HepG2 (cell line): ENCODE data around the gene CNTFR. TPM values are rescaled to one million over a fixed set of nuclear protein-coding genes. Genes with fewer than 3 reads are reported as not detected.

Experiments
- ATAC-seq: fragments of 200-7000 bp; cut with Tn5 transposase; 3 replicates; pipeline ENCODE4 v1.9.1; 2020; ENCODE audit warnings: mild to moderate bottlenecking, moderate library complexity
- BruUV-seq: library from RNA; stranded (reverse); fragments of 400-500 nt; replicated peaks from 2 replicates; lab custom pipeline; 2021; lab: Mats Ljungman, UMichigan
- CTCF ChIA-PET: fragments of 300-600 bp; formaldehyde crosslinking; extraction: SDS; loops from one replicate; lab custom pipeline; 2021; ENCODE audit warnings: low total read pairs, inconsistent platforms, low intra/inter-chr PET ratio; lab: Yijun Ruan, JAX
- POLR2A ChIA-PET: fragments of 350-600 bp; sonication (Branson Sonifier 250); formaldehyde crosslinking; loops from one replicate; lab custom pipeline; 2020; ENCODE audit warnings: antibody characterized with exemption, inconsistent platforms; lab: Yijun Ruan, JAX
- DNase-seq: peaks from one replicate; pipeline ENCODE4 v3.0.0-alpha.2; 2015; ENCODE audit warnings: low spot score
- FAIRE-seq: peaks from 3 replicates; lab custom pipeline; 2011; peaks lifted over from hg19 to GRCh38; lab: Jason Lieb, UNC
- H2AFZ ChIP-seq: one replicate; pipeline ENCODE4 v1.6.1; 2011; ENCODE audit warnings: low read length, inconsistent platforms
- H3K27ac ChIP-seq: fragments of 300-600 bp; 3 replicates; pipeline ENCODE4 v1.8.0; 2011; ENCODE audit warnings: mixed run types, mild to moderate bottlenecking, mixed read lengths, low read length, inconsistent platforms; ENCODE audit not compliant: insufficient read depth; ENCODE audit errors: extremely low read length
- H3K27me3 ChIP-seq, 2 experiments: fragments of 200-600 bp in 1 of 2; 2 replicates in 1 of 2; 3 replicates in 1 of 2; pipeline versions ENCODE4 v1.6.0 to v1.8.0; 2011; ENCODE audit warnings: low read length in 2 of 2, mild to moderate bottlenecking in 2 of 2, moderate library complexity in 2 of 2, inconsistent platforms in 1 of 2; ENCODE audit not compliant: insufficient read depth in 2 of 2, control insufficient read depth in 1 of 2
- H3K36me3 ChIP-seq, 2 experiments: fragments of 200-600 bp in 1 of 2; replicated peaks in 1 of 2; 2 replicates in 1 of 2; 3 replicates in 1 of 2; pipeline versions ENCODE4 v1.5.1 to v1.8.0; 2011; ENCODE audit warnings: low read length in 2 of 2, inconsistent platforms in 1 of 2; ENCODE audit not compliant: insufficient read depth in 2 of 2, control insufficient read depth in 1 of 2
- H3K4me1 ChIP-seq: 2 replicates; pipeline ENCODE4 v1.5.1; 2012; ENCODE audit warnings: low read length, inconsistent platforms; ENCODE audit not compliant: insufficient read depth
- H3K4me2 ChIP-seq: 2 replicates; pipeline ENCODE4 v1.6.0; 2011; ENCODE audit warnings: low read depth, low read length, inconsistent platforms
- H3K4me3 ChIP-seq, 3 experiments: fragments of 200-600 bp in 1 of 3; sonication (generic), shearing (Covaris generic) in 1 of 3; replicated peaks in 1 of 3; 2 replicates each; pipeline ENCODE4 v1.5.1; 2011 to 2016; ENCODE audit warnings: low read length in 3 of 3, inconsistent platforms in 2 of 3, low read depth in 2 of 3, mild to moderate bottlenecking in 2 of 3, control low read depth in 1 of 3, mixed read lengths in 1 of 3; ENCODE audit not compliant: insufficient read depth in 1 of 3
- H3K79me2 ChIP-seq: one replicate; pipeline ENCODE4 v1.6.1; 2011; ENCODE audit warnings: low read length, inconsistent platforms; ENCODE audit not compliant: insufficient read depth
- H3K9ac ChIP-seq: 2 replicates; pipeline ENCODE4 v1.6.0; 2011; ENCODE audit warnings: mild to moderate bottlenecking, low read depth, low read length, inconsistent platforms; ENCODE audit not compliant: insufficient read depth
- H3K9me3 ChIP-seq: 2 replicates; pipeline ENCODE4 v1.5.1; 2012; ENCODE audit warnings: mild to moderate bottlenecking, low read length
- H4K20me1 ChIP-seq: 2 replicates; pipeline ENCODE4 v1.6.0; 2011; ENCODE audit warnings: inconsistent platforms, mild to moderate bottlenecking, low read length, moderate library complexity; ENCODE audit not compliant: insufficient read depth
- ATM ChIP-seq: fragments of 450-650 bp; IDR thresholded peaks from 2 replicates; pipeline ENCODE4 v1.7.1; 2017; ENCODE audit warnings: mild to moderate bottlenecking, borderline replicate concordance
- CEBPB ChIP-seq: IDR thresholded peaks from 2 replicates; pipeline ENCODE4 v1.6.1; 2011; ENCODE audit warnings: low read depth, low read length, improper control_type of control experiment, borderline replicate concordance
- CREB1 ChIP-seq, 2 experiments: fragments of 450-650 bp in 1 of 2; IDR thresholded peaks; 2 replicates each; pipeline ENCODE4 v1.6.1; 2016 to 2017; ENCODE audit warnings: control low read depth in 1 of 2, mild to moderate bottlenecking in 1 of 2, missing compliant biosample characterization in 1 of 2, missing genetic modification characterization in 1 of 2
- DZIP1 ChIP-seq: sonication (generic); formaldehyde crosslinking; IDR thresholded peaks from 2 replicates; pipeline ENCODE4 v1.5.0; 2020; ENCODE audit warnings: mild to moderate bottlenecking, missing genetic modification reagents
- ELF1 ChIP-seq: sonication (generic); formaldehyde crosslinking; IDR thresholded peaks from 2 replicates; pipeline ENCODE4 v1.4.0; 2020; ENCODE audit warnings: missing genetic modification reagents
- HOXA3 ChIP-seq: sonication (generic); formaldehyde crosslinking; IDR thresholded peaks from 2 replicates; pipeline ENCODE4 v1.5.0; 2020; ENCODE audit warnings: missing genetic modification reagents
- NONO ChIP-seq, 2 experiments: fragments of 450-650 bp in 1 of 2; sonication (generic) in 1 of 2; formaldehyde crosslinking in 1 of 2; IDR thresholded peaks in 1 of 2; conservative IDR thresholded peaks in 1 of 2; 2 replicates each; pipeline versions ENCODE4 v1.6.1 to v1.8.0; 2017 to 2022; ENCODE audit warnings: mild to moderate bottlenecking in 1 of 2, missing genetic modification reagents in 1 of 2, moderate library complexity in 1 of 2
- RXRA ChIP-seq: sonication (generic); formaldehyde crosslinking; IDR thresholded peaks from 2 replicates; pipeline ENCODE4 v1.5.1; 2020; ENCODE audit warnings: missing genetic modification reagents
- ZBTB1 ChIP-seq: sonication (generic); formaldehyde crosslinking; IDR thresholded peaks from 2 replicates; pipeline ENCODE4 v1.4.0; 2020; ENCODE audit warnings: missing genetic modification reagents, borderline replicate concordance
- ZBTB3 ChIP-seq: sonication (generic); formaldehyde crosslinking; IDR thresholded peaks from 2 replicates; pipeline ENCODE4 v1.4.0; 2020; ENCODE audit warnings: low read depth, mild to moderate bottlenecking, moderate library complexity, missing genetic modification reagents, borderline replicate concordance
- ZNF367 ChIP-seq: sonication (generic); formaldehyde crosslinking; IDR thresholded peaks from 2 replicates; pipeline ENCODE4 v1.4.0; 2020; ENCODE audit warnings: missing genetic modification reagents, borderline replicate concordance
- ZNF460 ChIP-seq: sonication (generic); formaldehyde crosslinking; IDR thresholded peaks from 2 replicates; pipeline ENCODE4 v1.5.1; 2020; ENCODE audit warnings: missing genetic modification reagents, mild to moderate bottlenecking, borderline replicate concordance
- ZNF572 ChIP-seq: sonication (generic); formaldehyde crosslinking; IDR thresholded peaks from 2 replicates; pipeline ENCODE4 v1.5.1; 2020; ENCODE audit warnings: mild to moderate bottlenecking, missing genetic modification reagents
- ZNF75D ChIP-seq: sonication (generic); formaldehyde crosslinking; IDR thresholded peaks from 2 replicates; pipeline ENCODE4 v1.8.1; 2023; ENCODE audit warnings: missing genetic modification reagents, mild to moderate bottlenecking, borderline replicate concordance
- ZSCAN31 ChIP-seq: sonication (generic); formaldehyde crosslinking; IDR thresholded peaks from 2 replicates; pipeline ENCODE4 v1.5.0; 2020; ENCODE audit warnings: low read depth, mild to moderate bottlenecking, missing genetic modification reagents
- WGBS: methylation state at CpG from one replicate; pipeline ENCODE4 v1.1.6; 2017; ENCODE audit warnings: low lambda C conversion rate; 5-methylcytosine and 5-hydroxymethylcytosine counted together
- in situ Hi-C: cut with HindIII; loops from 2 replicates; pipeline ENCODE4 v1.10.0; 2017; ENCODE audit warnings: low pct_unique_long_range_greater_than_20kb; ENCODE audit not compliant: extremely low pct_ligation_motif_present
- intact Hi-C: fragments of 100-400 bp; cut with micrococcal nuclease; formaldehyde crosslinking; loops from one replicate; pipeline ENCODE4 v1.10.0; 2022; ENCODE audit not compliant: unreplicated experiment
- polyA plus RNA-seq, 8 experiments: library from polyadenylated mRNA; depleted of rRNA in 3 of 8; stranded (reverse) in 7 of 8; unstranded in 1 of 8; fragments of >200 nt; fragmentation: Illumina TruSeq in 4 of 8; extraction: Trizol in 4 of 8; gene quantifications; 2 replicates each; pipeline versions ENCODE4 v1.2.1 to v1.2.3, GENCODE V29; 2011 to 2016; ENCODE audit warnings: low read depth in 4 of 8, missing spikeins in 1 of 8, mixed read lengths in 1 of 8; ENCODE audit not compliant: insufficient read depth in 1 of 8
- total RNA-seq, 5 experiments: library from RNA; depleted of rRNA; stranded (reverse); fragments of >200 nt; fragmentation: Illumina TruSeq; extraction: Trizol; gene quantifications; 2 replicates each; pipeline ENCODE4 v1.2.3, GENCODE V29; 2016; ENCODE audit warnings: low read depth in 1 of 5
- TF ChIP-seq, protein P1 (sequence below): sonication (generic); formaldehyde crosslinking; IDR thresholded peaks from 2 replicates; pipeline ENCODE4 v1.5.1; 2020; ENCODE audit warnings: mild to moderate bottlenecking, missing genetic modification reagents, borderline replicate concordance

CNTFR gene
- total and polyA plus RNA-seq, 2 of the 13 experiments (the other 11 are each of a cell fraction or from before 2014, with no cell fraction given): not detected

DNA sequence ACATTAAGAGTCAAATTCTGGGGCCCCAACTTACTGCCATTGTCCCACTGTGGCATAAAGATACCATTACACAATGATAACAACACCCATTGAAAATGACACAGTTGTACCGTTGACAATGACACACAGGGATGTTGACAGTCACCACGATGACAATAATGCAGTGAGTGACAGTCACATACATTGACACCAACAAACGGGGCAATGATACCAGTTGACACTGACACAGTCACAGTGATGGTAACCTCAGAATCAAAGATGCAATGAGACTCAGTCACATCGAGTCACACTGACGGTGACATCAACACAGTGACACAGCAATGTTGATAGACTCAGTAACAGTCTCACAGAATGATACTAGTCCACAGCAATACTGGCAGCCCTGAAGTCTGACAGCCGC lies 16.9 kb downstream of the CNTFR start:
- FAIRE-seq: no peak
- H3K79me2 ChIP-seq: no peaks in the 10 kb centered on the region
- no peaks in the 10 kb centered on the region for H3K36me3 ChIP-seq
- WGBS: 48% methylated on average over 3 of the region's 6 CpGs
- H4K20me1 ChIP-seq: no peaks in the 10 kb centered on the region
- H3K27ac ChIP-seq: no peak overlapping the region
- in situ Hi-C loops (no loop called here), intact Hi-C loops (no loop called here)
- H2AFZ ChIP-seq: no peak overlapping the region
- H3K4me1 ChIP-seq: no peaks in the 10 kb centered on the region
- BruUV-seq: no TSS peak
- no peak for ATAC-seq
- H3K4me3 ChIP-seq: no peak overlapping the region
- H3K4me2 ChIP-seq: no peak overlapping the region
- H3K9me3 ChIP-seq: no peaks in the 10 kb centered on the region
- DNase-seq: no peak
- ChIA-PET POLR2A (no interaction called here), CTCF (no interaction called here)
- H3K27me3 ChIP-seq: peaks cover 12 to 84% of the 10 kb centered on the region in 2 experiments
- no peak overlapping the region for H3K9ac ChIP-seq
- TF ChIP-seq ATM (no peak), CREB1 (IDR thresholded peaks at IDR 0.05) (peak; percentile 77), CREB1 (CRISPR knock-in tag; IDR thresholded peaks at IDR 0.05) (no peak)

DNA sequence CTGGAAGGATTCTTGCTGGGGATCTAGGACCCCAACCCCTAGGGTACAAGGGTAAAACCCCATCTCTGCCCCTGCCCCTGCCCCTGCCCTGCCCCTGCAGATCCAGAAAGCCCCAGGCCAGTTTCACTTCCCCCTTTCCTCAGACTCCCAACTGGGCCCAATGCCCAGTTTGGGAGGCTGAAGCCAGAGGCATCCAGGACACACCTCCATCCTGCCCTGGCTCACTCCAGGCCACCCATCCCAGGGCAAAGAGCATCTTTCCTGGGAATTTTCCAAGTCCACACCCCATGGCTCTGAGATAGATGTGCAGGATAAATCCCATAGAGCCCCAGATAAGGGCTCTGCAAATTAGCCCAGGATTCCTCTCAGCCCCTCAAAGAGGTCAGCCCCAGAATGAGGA lies 17.4 kb downstream of the CNTFR start:
- H3K27me3 ChIP-seq: peaks cover 11 to 84% of the 10 kb centered on the region in 2 experiments
- DNase-seq (no peak), ATAC-seq (no peak), FAIRE-seq (no peak)
- intact Hi-C loops: no loop called here
- H3K27ac ChIP-seq: no peak overlapping the region
- no peak overlapping the region for H2AFZ ChIP-seq
- POLR2A ChIA-PET: no interaction called here
- H3K36me3 ChIP-seq: no peaks in the 10 kb centered on the region
- no peaks in the 10 kb centered on the region for H4K20me1 ChIP-seq
- no peaks in the 10 kb centered on the region for H3K79me2 ChIP-seq
- H3K4me3 ChIP-seq: no peak overlapping the region
- H3K9me3 ChIP-seq: no peaks in the 10 kb centered on the region
- CTCF ChIA-PET: no interaction called here
- no TSS peak for BruUV-seq
- no peak overlapping the region for H3K9ac ChIP-seq
- no peak overlapping the region for H3K4me2 ChIP-seq
- H3K4me1 ChIP-seq: no peaks in the 10 kb centered on the region
- in situ Hi-C loops: no loop called here
- TF ChIP-seq ZNF367 (CRISPR knock-in tag) (no peak), HOXA3 (CRISPR knock-in tag) (no peak), ZBTB1 (no peak), RXRA (CRISPR knock-in tag) (no peak), ZBTB3 (CRISPR knock-in tag) (no peak), ZNF572 (no peak), ZSCAN31 (CRISPR knock-in tag) (no peak), ZNF75D (CRISPR knock-in tag) (no peak), CEBPB (no peak), ZNF460 (CRISPR knock-in tag) (no peak), DZIP1 (no peak), NONO (IDR thresholded peaks at IDR 0.05) (no peak), NONO (CRISPR knock-in tag; conservative IDR thresholded peaks at IDR 0.05) (no peak), ELF1 (CRISPR knock-in tag) (no peak)
- TF ChIP-seq, protein P1, sequence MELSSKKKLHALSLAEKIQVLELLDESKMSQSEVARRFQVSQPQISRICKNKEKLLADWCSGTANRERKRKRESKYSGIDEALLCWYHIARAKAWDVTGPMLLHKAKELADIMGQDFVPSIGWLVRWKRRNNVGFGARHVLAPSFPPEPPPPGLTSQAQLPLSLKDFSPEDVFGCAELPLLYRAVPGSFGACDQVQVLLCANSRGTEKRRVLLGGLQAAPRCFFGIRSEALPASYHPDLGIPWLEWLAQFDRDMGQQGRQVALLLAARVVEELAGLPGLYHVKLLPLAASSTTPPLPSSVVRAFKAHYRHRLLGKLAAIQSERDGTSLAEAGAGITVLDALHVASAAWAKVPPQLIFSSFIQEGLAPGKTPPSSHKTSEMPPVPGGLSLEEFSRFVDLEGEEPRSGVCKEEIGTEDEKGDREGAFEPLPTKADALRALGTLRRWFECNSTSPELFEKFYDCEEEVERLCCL (CRISPR knock-in tag): no peak
